ENCODE measurements around the gene GPHN. TPM values are rescaled to one million over a fixed set of nuclear protein-coding genes. Genes with fewer than 3 reads are reported as not detected.
"Not testable (repeated sequence)": the region's sequence is repeated elsewhere in the genome, so short reads cannot be mapped to it uniquely, and the experiment has no call there.

Gene GPHN
- total RNA-seq, 2 donors from 2014 or later = 21.3 to 24.9 TPM

- intact Hi-C loops (cut with DNase I); DNase-seq (ENCODE audit: low spot score): not testable (repeated sequence)
Observed at GRCh38 chr14:67067070-67067814, 559.3 kb downstream of the GPHN start.

GRCh38 chr14:67068251-67068650 lies 560.3 kb downstream of the GPHN start:
- intact Hi-C loops (cut with DNase I) = no loop called here
- DNase-seq (ENCODE audit: low spot score) = no peak

GRCh38 chr14:67071506-67071905 lies 563.6 kb downstream of the GPHN start:
- intact Hi-C loops (cut with DNase I) = no loop called here

GRCh38 chr14:67077921-67078320 lies 570.0 kb downstream of the GPHN start:
- intact Hi-C loops (cut with DNase I) = no loop called here
- no peak for DNase-seq (ENCODE audit: low spot score)

More at GRCh38 chr14:67071506-67071905, 563.6 kb downstream of the GPHN start:
- DNase-seq (ENCODE audit: low spot score) = no peak

- intact Hi-C loops (cut with DNase I) = no loop called here
- no peak for DNase-seq (ENCODE audit: low spot score)
Observed at GRCh38 chr14:67079846-67080245, 571.9 kb downstream of the GPHN start.

GRCh38 chr14:67108230-67108629 lies 600.3 kb downstream of the GPHN start:
- intact Hi-C loops (cut with DNase I) = no loop called here
- DNase-seq (ENCODE audit: low spot score) = no peak

- DNase-seq (ENCODE audit: low spot score) = no peak
- intact Hi-C loops (cut with DNase I) = loop anchor here in 1 of 2 donors (10.0 kb wide), 1 partner anchor 616 kb away; no protein-coding TSS in a partner anchor
Observed at GRCh38 chr14:67111022-67111421, 603.1 kb downstream of the GPHN start.

- DNase-seq (ENCODE audit: low spot score) = no peak
- intact Hi-C loops (cut with DNase I) = loop anchor here in 1 of 2 donors (10.0 kb wide), 1 partner anchor 618 kb away; no protein-coding TSS in a partner anchor
Observed at GRCh38 chr14:67112344-67112743, 604.4 kb downstream of the GPHN start.

GRCh38 chr14:67127174-67127573 lies 619.2 kb downstream of the GPHN start:
- no peak for DNase-seq (ENCODE audit: low spot score)
- intact Hi-C loops (cut with DNase I) = no loop called here

GRCh38 chr14:67129768-67130167 lies 621.8 kb downstream of the GPHN start:
- intact Hi-C loops (cut with DNase I) = no loop called here
- DNase-seq (ENCODE audit: low spot score) = no peak

- intact Hi-C loops (cut with DNase I) = no loop called here
- DNase-seq (ENCODE audit: low spot score) = no peak
Observed at GRCh38 chr14:67131691-67132090, 623.7 kb downstream of the GPHN start.

GRCh38 chr14:67133144-67133543 lies 625.2 kb downstream of the GPHN start:
- no peak for DNase-seq (ENCODE audit: low spot score)
- intact Hi-C loops (cut with DNase I) = no loop called here

GRCh38 chr14:67133595-67134441 lies 625.9 kb downstream of the GPHN start:
- DNase-seq (ENCODE audit: low spot score) = no peak
- intact Hi-C loops (cut with DNase I) = no loop called here

- DNase-seq (ENCODE audit: low spot score) = no peak
- intact Hi-C loops (cut with DNase I) = loop anchor here in 1 of 2 donors (5.0 kb wide), 1 partner anchor 981 kb away; no protein-coding TSS in a partner anchor
Observed at GRCh38 chr14:67137744-67138371, 629.9 kb downstream of the GPHN start.

GRCh38 chr14:67140556-67140955 lies 632.6 kb downstream of the GPHN start:
- intact Hi-C loops (cut with DNase I) = no loop called here

GRCh38 chr14:67141146-67141900 lies 633.4 kb downstream of the GPHN start:
- intact Hi-C loops (cut with DNase I) = no loop called here
- no peak for DNase-seq (ENCODE audit: low spot score)

More at GRCh38 chr14:67140556-67140955, 632.6 kb downstream of the GPHN start:
- DNase-seq (ENCODE audit: low spot score) = no peak

GRCh38 chr14:67151082-67151666 lies 643.2 kb downstream of the GPHN start:
- no peak for DNase-seq (ENCODE audit: low spot score)
- intact Hi-C loops (cut with DNase I) = no loop called here

GRCh38 chr14:67158566-67158965 lies 650.6 kb downstream of the GPHN start:
- DNase-seq (ENCODE audit: low spot score) = no peak
- intact Hi-C loops (cut with DNase I) = no loop called here

GRCh38 chr14:67162385-67162784 lies 654.4 kb downstream of the GPHN start:
- intact Hi-C loops (cut with DNase I) = loop anchor here in 1 of 2 donors (10.0 kb wide), 1 partner anchor 122 kb away; no protein-coding TSS in a partner anchor
- no peak for DNase-seq (ENCODE audit: low spot score)
